ENCODE data around the gene CRHR1.

GRCh38 chr17:45776896-45777295 lies 7.2 kb upstream of the CRHR1 start:
- TF ChIP-seq POLR2A (IDR thresholded peaks at IDR 0.05): no peak
- TF ChIP-seq, protein P1, sequence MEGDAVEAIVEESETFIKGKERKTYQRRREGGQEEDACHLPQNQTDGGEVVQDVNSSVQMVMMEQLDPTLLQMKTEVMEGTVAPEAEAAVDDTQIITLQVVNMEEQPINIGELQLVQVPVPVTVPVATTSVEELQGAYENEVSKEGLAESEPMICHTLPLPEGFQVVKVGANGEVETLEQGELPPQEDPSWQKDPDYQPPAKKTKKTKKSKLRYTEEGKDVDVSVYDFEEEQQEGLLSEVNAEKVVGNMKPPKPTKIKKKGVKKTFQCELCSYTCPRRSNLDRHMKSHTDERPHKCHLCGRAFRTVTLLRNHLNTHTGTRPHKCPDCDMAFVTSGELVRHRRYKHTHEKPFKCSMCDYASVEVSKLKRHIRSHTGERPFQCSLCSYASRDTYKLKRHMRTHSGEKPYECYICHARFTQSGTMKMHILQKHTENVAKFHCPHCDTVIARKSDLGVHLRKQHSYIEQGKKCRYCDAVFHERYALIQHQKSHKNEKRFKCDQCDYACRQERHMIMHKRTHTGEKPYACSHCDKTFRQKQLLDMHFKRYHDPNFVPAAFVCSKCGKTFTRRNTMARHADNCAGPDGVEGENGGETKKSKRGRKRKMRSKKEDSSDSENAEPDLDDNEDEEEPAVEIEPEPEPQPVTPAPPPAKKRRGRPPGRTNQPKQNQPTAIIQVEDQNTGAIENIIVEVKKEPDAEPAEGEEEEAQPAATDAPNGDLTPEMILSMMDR (IDR thresholded peaks at IDR 0.05): no peak
